C4-2B (cell line): ENCODE results near the gene SPOCK1.

Experiments
- H3K27ac ChIP-seq: fragments of 450-650 bp; 2 replicates; pipeline ENCODE4 v1.5.1; 2017
- ZFX ChIP-seq: fragments of 450-650 bp; IDR thresholded peaks from 2 replicates; pipeline ENCODE4 v1.6.1; 2017
- TF ChIP-seq, protein P1 (sequence below): fragments of 450-650 bp; conservative IDR thresholded peaks from 2 replicates; pipeline ENCODE4 v1.5.1; 2017; ENCODE audit warnings: mild to moderate bottlenecking

The SPOCK1 gene

DNA sequence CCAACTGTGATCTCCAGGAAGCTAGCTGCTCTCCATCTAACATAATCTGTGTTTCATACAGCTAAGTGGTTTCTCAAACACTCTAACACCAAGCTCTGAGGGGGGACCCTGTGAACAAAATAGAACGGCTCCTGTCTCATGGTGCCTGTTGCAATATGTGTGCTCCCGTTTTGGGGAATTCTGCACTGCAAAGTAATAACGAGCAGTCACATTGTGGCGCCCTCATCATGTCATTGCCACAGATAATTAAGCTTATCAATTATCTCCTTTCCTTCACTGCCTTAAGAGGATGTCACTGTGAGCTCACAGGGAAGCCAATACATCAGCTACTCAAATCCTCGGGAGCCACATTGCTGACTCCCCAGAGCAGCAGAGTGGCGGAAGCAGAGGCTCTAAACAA is 416.2 kb downstream of the SPOCK1 start:
- no peak overlapping the region for H3K27ac ChIP-seq
- TF ChIP-seq ZFX = no peak
- TF ChIP-seq, protein P1, sequence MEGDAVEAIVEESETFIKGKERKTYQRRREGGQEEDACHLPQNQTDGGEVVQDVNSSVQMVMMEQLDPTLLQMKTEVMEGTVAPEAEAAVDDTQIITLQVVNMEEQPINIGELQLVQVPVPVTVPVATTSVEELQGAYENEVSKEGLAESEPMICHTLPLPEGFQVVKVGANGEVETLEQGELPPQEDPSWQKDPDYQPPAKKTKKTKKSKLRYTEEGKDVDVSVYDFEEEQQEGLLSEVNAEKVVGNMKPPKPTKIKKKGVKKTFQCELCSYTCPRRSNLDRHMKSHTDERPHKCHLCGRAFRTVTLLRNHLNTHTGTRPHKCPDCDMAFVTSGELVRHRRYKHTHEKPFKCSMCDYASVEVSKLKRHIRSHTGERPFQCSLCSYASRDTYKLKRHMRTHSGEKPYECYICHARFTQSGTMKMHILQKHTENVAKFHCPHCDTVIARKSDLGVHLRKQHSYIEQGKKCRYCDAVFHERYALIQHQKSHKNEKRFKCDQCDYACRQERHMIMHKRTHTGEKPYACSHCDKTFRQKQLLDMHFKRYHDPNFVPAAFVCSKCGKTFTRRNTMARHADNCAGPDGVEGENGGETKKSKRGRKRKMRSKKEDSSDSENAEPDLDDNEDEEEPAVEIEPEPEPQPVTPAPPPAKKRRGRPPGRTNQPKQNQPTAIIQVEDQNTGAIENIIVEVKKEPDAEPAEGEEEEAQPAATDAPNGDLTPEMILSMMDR = no peak

DNA sequence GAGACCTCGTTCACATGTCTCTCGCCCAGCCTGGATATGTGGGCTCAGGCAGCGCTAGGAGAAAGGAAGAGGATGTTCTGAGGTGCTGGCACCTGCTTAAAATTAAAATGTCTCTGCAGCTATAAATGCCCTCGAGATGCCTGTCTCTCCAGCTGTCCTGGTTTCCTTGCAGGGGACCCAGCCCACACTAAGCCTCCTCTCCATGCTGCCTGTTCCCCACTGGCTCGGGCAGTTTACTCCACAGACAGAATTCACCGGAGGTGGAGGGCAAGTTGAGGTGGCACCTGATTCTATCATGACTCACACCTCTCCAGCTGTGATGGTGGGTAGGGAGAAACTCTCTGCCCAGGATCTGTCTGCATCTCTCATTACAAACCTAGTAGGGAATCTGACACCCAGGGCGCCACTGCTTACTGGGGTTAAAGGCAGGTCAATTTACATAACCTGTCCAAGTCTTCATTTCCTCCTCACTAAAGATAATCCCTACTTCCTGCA is 420.9 kb downstream of the SPOCK1 start:
- TF ChIP-seq ZFX = no peak
- TF ChIP-seq, protein P1 = no peak
- no peak overlapping the region for H3K27ac ChIP-seq

DNA sequence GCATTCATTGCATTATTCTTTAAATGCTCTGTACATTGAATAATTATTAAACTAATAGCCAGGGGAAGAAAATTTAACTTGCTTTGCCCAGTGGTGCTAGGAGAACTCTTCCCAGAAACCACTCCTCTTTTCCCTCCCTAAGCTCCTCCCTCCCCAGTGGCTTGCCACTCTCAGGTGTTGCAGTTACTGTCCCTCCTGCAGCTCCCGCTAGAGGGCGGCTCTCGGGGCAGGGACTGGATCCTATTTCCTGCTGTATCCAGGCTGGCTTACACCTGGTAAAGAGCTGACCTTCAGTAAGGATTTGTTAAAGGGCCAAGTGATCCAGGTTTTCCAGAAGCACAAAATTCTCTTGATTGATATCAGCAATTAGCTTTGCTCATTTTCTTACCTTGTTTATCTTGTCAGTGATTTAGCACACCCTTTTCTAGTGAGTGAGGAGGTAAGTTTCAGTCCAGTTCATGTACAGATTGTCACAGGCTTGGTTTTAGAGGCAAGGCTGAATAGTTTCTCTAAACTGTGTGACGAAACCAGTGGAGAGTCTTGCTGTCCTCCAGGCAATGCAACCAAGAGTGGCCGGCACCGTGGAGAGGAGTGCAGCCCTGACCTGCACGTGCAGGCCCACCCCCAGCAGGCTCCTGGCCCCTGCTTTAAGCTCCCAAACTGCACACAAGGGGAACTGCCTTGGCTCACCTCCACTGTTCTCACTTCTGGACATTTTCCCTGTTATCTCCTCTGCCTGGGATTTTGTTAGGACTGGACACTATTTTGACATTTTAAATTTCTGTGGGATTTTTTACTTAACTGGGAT is 423.8 kb downstream of the SPOCK1 start:
- H3K27ac ChIP-seq = peak overlapping the region; percentile 18; the same call in 1 of the 2 replicates
- TF ChIP-seq, protein P1 = peak; percentile 98
- no peak for TF ChIP-seq ZFX

DNA sequence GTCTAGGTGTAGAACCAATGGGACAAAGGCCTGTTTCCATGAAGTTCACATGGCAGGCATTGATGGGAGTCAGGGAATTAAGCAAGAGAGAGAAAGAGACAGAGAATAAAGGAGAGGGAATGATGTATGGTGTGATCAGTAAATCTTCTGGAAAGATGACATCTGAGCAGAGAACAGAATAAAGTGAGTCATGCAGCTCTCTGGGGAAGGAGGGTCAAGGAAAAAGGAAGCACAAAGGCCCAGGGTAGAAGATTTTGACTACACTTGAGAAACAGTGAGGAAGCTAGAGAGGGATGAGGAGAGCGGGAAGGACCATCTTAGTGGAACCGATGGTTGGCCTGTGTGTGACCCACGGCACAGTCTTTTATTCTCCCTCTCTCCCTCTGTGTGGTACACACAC is 425.9 kb downstream of the SPOCK1 start:
- H3K27ac ChIP-seq = no peak overlapping the region
- TF ChIP-seq, protein P1 = no peak
- TF ChIP-seq ZFX = no peak

DNA sequence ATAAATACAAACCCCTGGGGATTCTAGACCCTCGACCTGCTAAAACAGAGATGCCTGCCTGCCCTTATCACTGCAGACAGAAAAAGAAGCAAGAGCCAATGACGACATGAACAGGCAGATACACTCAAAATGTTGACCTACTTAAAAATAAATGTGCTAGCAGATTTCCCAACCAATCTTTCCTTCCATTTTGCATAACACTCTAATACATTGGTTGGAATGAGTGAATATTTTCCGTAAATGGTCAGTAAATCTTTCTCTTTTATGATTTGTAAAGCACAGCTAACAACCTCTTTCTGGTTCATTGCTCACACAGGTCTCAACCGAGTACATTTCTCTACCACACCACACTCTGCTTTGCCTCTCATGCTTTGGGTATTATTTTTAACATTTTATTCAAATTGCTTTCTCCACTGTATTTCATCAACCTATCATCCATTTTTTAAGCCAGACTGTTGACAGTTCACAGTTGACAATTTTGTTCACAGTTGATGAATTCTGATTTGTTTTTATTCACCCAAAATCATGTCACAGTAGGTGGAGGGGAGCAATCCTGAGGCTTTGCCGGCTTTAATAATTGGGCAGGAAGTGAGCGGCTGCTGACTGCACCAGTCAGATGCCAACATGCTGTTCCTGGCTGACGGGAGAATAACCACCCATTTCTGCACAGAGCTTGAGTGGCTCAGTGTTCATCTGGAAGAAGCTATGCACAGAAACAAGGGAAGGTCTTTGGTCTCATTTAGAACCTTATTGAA is 426.6 kb downstream of the SPOCK1 start:
- H3K27ac ChIP-seq = no peak overlapping the region
- no peak for TF ChIP-seq ZFX
- TF ChIP-seq, protein P1 = no peak

DNA sequence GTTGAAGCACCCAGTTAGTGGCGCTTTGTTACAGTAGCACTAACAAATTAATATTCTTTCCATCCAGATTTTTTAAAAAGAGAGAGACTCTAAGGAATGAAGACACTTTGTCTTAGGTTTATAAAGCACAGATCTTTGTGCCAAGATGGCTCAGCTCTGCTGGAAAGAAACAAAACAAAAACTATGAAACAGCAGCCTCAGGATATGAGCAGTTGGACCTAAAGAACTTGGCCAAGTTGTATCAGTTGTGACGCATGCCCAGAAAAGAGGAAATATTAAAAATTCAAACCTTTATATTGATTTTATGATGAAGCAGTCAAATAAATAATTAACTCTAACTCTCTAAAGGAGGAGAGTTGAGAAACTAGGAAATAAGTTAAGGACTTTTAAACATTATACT is 427.2 kb downstream of the SPOCK1 start:
- no peak overlapping the region for H3K27ac ChIP-seq
- TF ChIP-seq, protein P1 = no peak
- no peak for TF ChIP-seq ZFX

DNA sequence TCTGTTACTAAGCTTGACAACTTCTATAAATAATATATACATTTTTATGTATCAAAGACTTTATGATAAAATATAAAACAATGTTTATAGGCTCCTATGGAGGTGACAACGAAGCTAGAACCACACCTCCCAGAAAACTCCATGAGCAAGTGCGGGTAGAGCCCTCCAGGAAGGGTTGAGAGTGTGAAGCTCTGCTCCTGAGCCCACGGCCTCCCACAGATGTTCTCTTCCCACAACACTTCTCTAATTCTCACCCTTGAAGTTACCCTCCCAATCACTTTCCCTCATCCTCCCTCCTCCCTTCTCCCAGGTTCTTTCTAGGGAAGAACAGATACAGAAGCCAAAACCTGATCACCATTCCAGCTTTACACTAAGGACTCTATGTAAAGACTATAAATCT is 427.6 kb downstream of the SPOCK1 start:
- no peak overlapping the region for H3K27ac ChIP-seq
- no peak for TF ChIP-seq ZFX
- TF ChIP-seq, protein P1 = no peak
